MM.1S (cell line): ENCODE results near the gene PLEKHM3.

Source experiments
- DNase-seq: peaks from one replicate; pipeline ENCODE4 v3.0.0-alpha.2; 2015
- H2AFZ ChIP-seq: fragments of 300-600 bp; sonication (generic); 2 replicates; pipeline ENCODE4 v1.6.0; 2016; ENCODE audit warnings: antibody characterized with exemption, low read length
- H3F3A ChIP-seq: fragments of 300-600 bp; sonication (generic); 2 replicates; pipeline ENCODE4 v1.6.1; 2016; ENCODE audit warnings: mild to moderate bottlenecking, antibody characterized with exemption, low read length, moderate library complexity, mixed read lengths; ENCODE audit not compliant: insufficient read depth
- H3K27ac ChIP-seq: fragments of 300-600 bp; sonication (generic); 2 replicates; pipeline ENCODE4 v1.5.1; 2016; ENCODE audit warnings: mild to moderate bottlenecking, low read length
- H3K27me3 ChIP-seq: fragments of 300-600 bp; sonication (generic); replicated peaks from 2 replicates; pipeline ENCODE4 v1.6.0; 2016; ENCODE audit warnings: low read length; ENCODE audit not compliant: insufficient read depth
- H3K36me3 ChIP-seq: fragments of 300-600 bp; sonication (generic); replicated peaks from 2 replicates; pipeline ENCODE4 v1.6.1; 2016; ENCODE audit warnings: mild to moderate bottlenecking, low read length, mixed read lengths; ENCODE audit not compliant: insufficient read depth
- H3K4me1 ChIP-seq: fragments of 300-600 bp; sonication (generic); 2 replicates; pipeline ENCODE4 v1.6.1; 2016; ENCODE audit warnings: low read length, mixed read lengths
- H3K4me2 ChIP-seq: fragments of 300-600 bp; sonication (generic); 2 replicates; pipeline ENCODE4 v1.6.0; 2016; ENCODE audit warnings: low read depth, low read length
- H3K4me3 ChIP-seq: fragments of 300-600 bp; sonication (generic); 2 replicates; pipeline ENCODE4 v1.5.1; 2016; ENCODE audit warnings: low read length, mixed read lengths
- H3K79me2 ChIP-seq: fragments of 300-600 bp; sonication (generic); 2 replicates; pipeline ENCODE4 v1.6.1; 2016; ENCODE audit warnings: mixed run types, low read length, mixed read lengths
- H3K9ac ChIP-seq: fragments of 300-600 bp; sonication (generic); 2 replicates; pipeline ENCODE4 v1.6.1; 2016; ENCODE audit warnings: low read length, mixed read lengths
- H3K9me2 ChIP-seq: fragments of 300-600 bp; sonication (generic); replicated peaks from 2 replicates; pipeline ENCODE4 v1.6.1; 2016; ENCODE audit warnings: mild to moderate bottlenecking, low read length, mixed read lengths; ENCODE audit not compliant: insufficient read depth
- H3K9me3 ChIP-seq: fragments of 300-600 bp; sonication (generic); replicated peaks from 2 replicates; pipeline ENCODE4 v1.6.1; 2016; ENCODE audit warnings: mild to moderate bottlenecking, low read length, mixed read lengths; ENCODE audit not compliant: insufficient read depth
- H4K20me1 ChIP-seq: fragments of 300-600 bp; sonication (generic); 2 replicates; pipeline ENCODE4 v1.6.1; 2016; ENCODE audit warnings: mild to moderate bottlenecking, low read length, moderate library complexity, mixed read lengths; ENCODE audit not compliant: insufficient read depth
- EZH2 ChIP-seq: fragments of 300-600 bp; sonication (generic); optimal IDR thresholded peaks from 2 replicates; pipeline ENCODE3; 2017; ENCODE audit warnings: low read depth, mild to moderate bottlenecking, antibody characterized with exemption, low read length, mixed read lengths
- EZH2phosphoT487 ChIP-seq: fragments of 300-600 bp; sonication (generic); IDR thresholded peaks from 2 replicates; pipeline ENCODE4 v1.6.1; 2018; ENCODE audit warnings: antibody characterized with exemption, low read length
- TF ChIP-seq, protein P1 (sequence below): fragments of 300-600 bp; sonication (generic); IDR thresholded peaks from 2 replicates; pipeline ENCODE4 v1.5.1; 2016; ENCODE audit warnings: antibody characterized with exemption, low read length, mixed read lengths

Gene PLEKHM3, protein sequence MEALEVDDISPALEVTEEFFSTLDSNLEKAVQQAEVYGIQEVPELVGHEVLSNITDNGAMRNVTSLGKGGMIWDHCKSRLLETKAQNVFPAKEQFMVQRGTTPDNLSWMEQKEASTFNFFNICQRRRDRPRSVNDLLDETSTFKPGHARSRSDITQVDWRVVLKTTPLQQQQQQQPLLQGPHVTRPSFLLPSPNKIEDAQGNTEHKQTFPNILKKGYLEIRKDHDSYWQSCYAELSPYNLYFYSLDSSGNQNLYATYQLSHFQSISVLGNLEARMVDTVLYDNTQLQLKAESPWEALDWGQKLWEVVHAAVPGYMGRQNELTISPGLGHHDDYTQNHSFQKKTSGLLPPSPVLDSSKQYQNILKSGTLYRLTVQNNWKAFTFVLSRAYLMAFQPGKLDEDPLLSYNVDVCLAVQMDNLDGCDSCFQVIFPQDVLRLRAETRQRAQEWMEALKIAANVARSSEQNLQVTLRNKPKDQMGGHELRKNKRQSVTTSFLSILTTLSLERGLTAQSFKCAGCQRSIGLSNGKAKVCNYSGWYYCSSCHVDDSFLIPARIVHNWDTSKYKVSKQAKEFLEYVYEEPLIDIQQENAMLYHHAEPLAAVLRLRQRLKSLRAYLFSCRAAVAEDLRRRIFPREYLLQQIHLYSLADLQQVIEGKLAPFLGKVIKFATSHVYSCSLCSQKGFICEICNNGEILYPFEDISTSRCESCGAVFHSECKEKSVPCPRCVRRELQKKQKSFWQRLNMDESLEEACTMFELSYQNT

DNA sequence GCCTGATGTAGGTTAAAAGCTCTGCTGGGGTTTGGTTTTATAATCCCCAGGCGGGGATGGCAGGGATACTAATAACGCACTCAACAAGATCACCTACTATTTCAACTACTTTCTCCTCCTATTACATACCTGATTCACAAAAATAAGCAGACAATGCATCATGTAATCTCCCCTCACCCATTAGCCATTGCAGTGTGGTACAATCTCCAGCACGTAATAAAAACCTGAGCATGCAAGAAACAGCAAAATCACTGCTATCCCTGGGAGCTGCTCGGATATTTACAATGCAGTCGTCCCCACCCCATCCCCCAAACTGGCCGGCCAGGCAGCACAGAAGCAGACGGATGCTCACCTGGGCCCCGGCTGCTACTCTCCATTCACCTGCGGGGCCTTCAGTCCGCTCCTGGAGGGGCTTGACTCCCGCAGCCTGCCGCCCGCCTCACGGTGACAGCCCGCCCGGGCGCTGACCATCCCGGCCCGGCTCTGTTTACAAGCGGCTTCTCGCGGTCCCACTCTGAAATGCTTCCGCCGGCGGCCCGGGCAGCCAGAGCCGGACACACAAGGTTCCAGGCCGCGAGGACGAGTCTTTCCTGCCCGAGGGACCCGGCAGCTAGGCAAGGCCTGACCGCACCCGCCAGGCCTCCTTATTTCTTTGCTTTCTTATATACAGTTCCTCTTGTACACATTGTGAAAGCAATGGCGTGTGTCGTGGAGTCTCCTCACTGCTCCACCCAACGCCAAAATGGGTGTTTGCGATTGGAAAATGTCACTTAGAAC, at the start of gene PLEKHM3:
Gene PLEKHM3, minus strand, starts transcription at position 491 of the 777 bp plus-strand sequence. CDS start 23,888 bp downstream, outside the sequence.
- Histone ChIP-seq H3K4me2 (peak within 1 kb of the TSS; percentile 94), H3K4me1 (peaks cover 5% of the 10 kb centered on the region; the same call in 1 of the 2 replicates), H3F3A (no peaks in the 10 kb centered on the region), H3K36me3 (no peaks in the 10 kb centered on the region), H3K9me3 (no peaks in the 10 kb centered on the region), H3K27ac (peak within 1 kb of the TSS; percentile 64; the same call in 1 of the 2 replicates), H3K79me2 (peaks cover 20% of the 10 kb centered on the region), H3K9me2 (no peaks in the 10 kb centered on the region), H2AFZ (peak within 1 kb of the TSS; percentile 99), H3K4me3 (peak within 1 kb of the TSS; percentile 82), H4K20me1 (no peaks in the 10 kb centered on the region), H3K27me3 (no peaks in the 10 kb centered on the region), H3K9ac (peak within 1 kb of the TSS; percentile 77)
- TF ChIP-seq, protein P1, sequence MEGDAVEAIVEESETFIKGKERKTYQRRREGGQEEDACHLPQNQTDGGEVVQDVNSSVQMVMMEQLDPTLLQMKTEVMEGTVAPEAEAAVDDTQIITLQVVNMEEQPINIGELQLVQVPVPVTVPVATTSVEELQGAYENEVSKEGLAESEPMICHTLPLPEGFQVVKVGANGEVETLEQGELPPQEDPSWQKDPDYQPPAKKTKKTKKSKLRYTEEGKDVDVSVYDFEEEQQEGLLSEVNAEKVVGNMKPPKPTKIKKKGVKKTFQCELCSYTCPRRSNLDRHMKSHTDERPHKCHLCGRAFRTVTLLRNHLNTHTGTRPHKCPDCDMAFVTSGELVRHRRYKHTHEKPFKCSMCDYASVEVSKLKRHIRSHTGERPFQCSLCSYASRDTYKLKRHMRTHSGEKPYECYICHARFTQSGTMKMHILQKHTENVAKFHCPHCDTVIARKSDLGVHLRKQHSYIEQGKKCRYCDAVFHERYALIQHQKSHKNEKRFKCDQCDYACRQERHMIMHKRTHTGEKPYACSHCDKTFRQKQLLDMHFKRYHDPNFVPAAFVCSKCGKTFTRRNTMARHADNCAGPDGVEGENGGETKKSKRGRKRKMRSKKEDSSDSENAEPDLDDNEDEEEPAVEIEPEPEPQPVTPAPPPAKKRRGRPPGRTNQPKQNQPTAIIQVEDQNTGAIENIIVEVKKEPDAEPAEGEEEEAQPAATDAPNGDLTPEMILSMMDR = no peak
- TF ChIP-seq EZH2 (no peak), EZH2phosphoT487 (no peak)
- peak; percentile 84 for DNase-seq

DNA sequence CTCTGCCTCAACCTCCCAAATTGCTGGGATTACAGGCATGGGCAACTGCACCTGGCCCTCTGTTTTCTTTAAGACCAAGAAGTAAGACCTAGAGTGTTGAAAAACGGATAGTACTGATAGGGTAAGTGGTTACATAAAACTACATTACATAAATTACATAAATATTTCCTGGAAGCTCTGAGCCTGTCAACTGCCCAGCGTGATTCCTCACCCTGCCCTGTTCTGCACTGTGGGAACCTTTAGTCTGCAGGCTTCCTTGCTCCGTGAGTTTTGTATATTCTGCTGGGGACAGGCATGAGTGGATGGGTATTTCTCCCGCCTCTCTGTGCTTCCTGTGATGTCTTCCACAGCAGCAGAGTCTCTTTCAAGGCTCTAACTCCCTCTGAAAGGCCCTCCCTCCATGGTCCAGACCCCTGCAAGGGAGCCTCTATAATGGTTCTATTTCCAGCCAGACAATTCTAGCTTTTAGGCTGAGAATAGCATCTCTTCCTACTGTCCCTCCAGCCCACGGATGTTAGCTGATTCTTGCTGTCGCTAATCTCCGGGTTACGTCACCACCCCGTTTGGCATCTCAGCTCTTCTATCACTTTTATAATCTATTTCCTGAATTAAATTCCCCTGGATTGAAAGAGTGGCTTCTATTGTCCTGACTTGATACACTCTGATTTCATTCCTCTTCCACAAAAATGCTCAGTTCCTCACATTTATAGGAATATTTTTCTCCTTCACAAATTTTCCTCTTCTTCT, 49.5 kb upstream of the PLEKHM3 start:
- Histone ChIP-seq H3K79me2 (no peaks in the 10 kb centered on the region), H3K4me3 (no peak overlapping the region), H3K9me3 (no peaks in the 10 kb centered on the region), H3K27ac (no peak overlapping the region), H2AFZ (no peak overlapping the region), H3K9me2 (no peaks in the 10 kb centered on the region), H3K36me3 (no peaks in the 10 kb centered on the region), H3F3A (no peaks in the 10 kb centered on the region), H3K27me3 (no peaks in the 10 kb centered on the region), H3K9ac (no peak overlapping the region), H4K20me1 (no peaks in the 10 kb centered on the region), H3K4me2 (no peak overlapping the region), H3K4me1 (no peaks in the 10 kb centered on the region)
- TF ChIP-seq, protein P1 = no peak
- TF ChIP-seq EZH2phosphoT487 (no peak), EZH2 (no peak)
- DNase-seq = no peak

GRCh38 chr2:208072250-208072892, 47.0 kb upstream of the PLEKHM3 start:
- Histone ChIP-seq H3K79me2 (no peaks in the 10 kb centered on the region), H3K4me2 (no peak overlapping the region), H2AFZ (no peak overlapping the region), H3K9me3 (no peaks in the 10 kb centered on the region), H3F3A (no peaks in the 10 kb centered on the region), H3K9ac (no peak overlapping the region), H3K27ac (no peak overlapping the region), H4K20me1 (no peaks in the 10 kb centered on the region), H3K36me3 (no peaks in the 10 kb centered on the region), H3K9me2 (no peaks in the 10 kb centered on the region), H3K4me3 (no peak overlapping the region), H3K27me3 (no peaks in the 10 kb centered on the region), H3K4me1 (no peaks in the 10 kb centered on the region)
- no peak for TF ChIP-seq EZH2
- TF ChIP-seq, protein P1 = peak; percentile 82
- peak; percentile 44 for DNase-seq
